Activated CD8-positive, alpha-beta T cell treated with anti-CD3 and anti-CD28 coated beads, Interleukin-2, amount 10 ng/mL, durations not matched to agents 7 days and 5 days (primary cell): ENCODE data around the gene MRPS9. TPM values are rescaled to one million over a fixed set of nuclear protein-coding genes. Genes with fewer than 3 reads are reported as not detected.
A peak's percentile ranks its signal among the peaks of the same experiment; 100 is the strongest.

Experiments
- ATAC-seq: fragments of 150-1000 bp; cut with Tn5 transposase; one replicate; pipeline ENCODE4 v1.10.0; 2021; ENCODE audit warnings: moderate library complexity
- CTCF ChIA-PET: fragments of 350-600 bp; sonication (Branson Sonifier 250); formaldehyde crosslinking; loops from one replicate; lab custom pipeline; 2021; ENCODE audit warnings: antibody characterized with exemption; lab: Charles Lee
- POLR2A ChIA-PET: fragments of 350-600 bp; sonication (Branson Sonifier 250); formaldehyde crosslinking; loops from one replicate; lab custom pipeline; 2021; ENCODE audit warnings: antibody characterized with exemption; lab: Charles Lee
- DNase-seq: peaks from one replicate; pipeline ENCODE4 v3.0.0-alpha.2; 2020
- H3K27ac Mint-ChIP-seq: one replicate; pipeline ENCODE4 v1.8.0; 2021; ENCODE audit warnings: mild to moderate bottlenecking, mixed read lengths
- H3K27me3 Mint-ChIP-seq: one replicate; pipeline ENCODE4 v1.8.0; 2021; ENCODE audit warnings: low read depth, mixed read lengths
- H3K36me3 Mint-ChIP-seq: one replicate; pipeline ENCODE4 v1.8.0; 2021; ENCODE audit warnings: low read depth, mixed read lengths
- H3K4me1 Mint-ChIP-seq: one replicate; pipeline ENCODE4 v1.8.0; 2021; ENCODE audit warnings: low read depth, mixed read lengths
- H3K4me3 Mint-ChIP-seq: one replicate; pipeline ENCODE4 v1.8.0; 2021; ENCODE audit warnings: mild to moderate bottlenecking, mixed read lengths
- H3K9me3 Mint-ChIP-seq: one replicate; pipeline ENCODE4 v1.8.0; 2022; ENCODE audit warnings: mixed read lengths; ENCODE audit not compliant: insufficient read depth
- total RNA-seq, 2 experiments: library from RNA; stranded (reverse); gene quantifications; one replicate each; pipeline ENCODE4 v1.2.3, GENCODE V29; 2021

MRPS9 gene
- total RNA-seq, 2 experiments from 2014 or later: 24.9 to 25.2 TPM

- Mint-ChIP-seq H3K27ac (no peak overlapping the region), H3K4me3 (no peak overlapping the region), H3K36me3 (peaks cover 18% of the 10 kb centered on the region), H3K9me3 (no peaks in the 10 kb centered on the region), H3K4me1 (no peaks in the 10 kb centered on the region), H3K27me3 (no peaks in the 10 kb centered on the region)
- ChIA-PET POLR2A (interaction anchor here (0.6 kb wide), 1 partner anchor 59 kb away, joined by 3 read pairs; no protein-coding TSS in a partner anchor), CTCF (no interaction called here)
- ATAC-seq (no peak), DNase-seq (no peak)
Observed at GRCh38 chr2:105057005-105057404, 19.1 kb downstream of the MRPS9 start.

GRCh38 chr2:105061560-105061959 lies 23.7 kb downstream of the MRPS9 start:
- ChIA-PET POLR2A (no interaction called here), CTCF (no interaction called here)
- ATAC-seq: no peak

DNA sequence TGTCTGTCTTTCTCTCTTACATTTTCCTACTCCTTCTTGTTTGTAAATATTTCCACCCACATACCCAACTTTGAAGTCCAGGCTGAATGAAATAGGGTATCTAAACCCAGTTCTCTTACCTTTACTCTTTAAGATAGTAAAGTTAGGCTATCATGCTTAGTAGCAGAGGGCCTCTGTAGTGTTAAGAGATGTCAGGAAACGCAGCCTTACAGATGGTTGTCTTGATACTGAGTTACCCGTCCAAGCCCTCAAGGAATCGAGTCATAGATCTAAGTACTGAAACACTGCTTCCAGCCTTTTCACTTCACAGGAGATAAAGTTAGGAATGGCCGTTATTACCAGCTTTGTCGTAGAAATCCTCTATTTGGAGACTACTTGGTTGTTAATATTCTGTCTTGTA lies 24.3 kb downstream of the MRPS9 start:
- no peaks in the 10 kb centered on the region for H3K9me3 Mint-ChIP-seq
- peaks cover 10% of the 10 kb centered on the region for H3K36me3 Mint-ChIP-seq
- no peak overlapping the region for H3K4me3 Mint-ChIP-seq
- no peak for ATAC-seq
- ChIA-PET POLR2A (no interaction called here), CTCF (no interaction called here)
- no peaks in the 10 kb centered on the region for H3K4me1 Mint-ChIP-seq
- DNase-seq: no peak
- no peak overlapping the region for H3K27ac Mint-ChIP-seq
- H3K27me3 Mint-ChIP-seq: no peaks in the 10 kb centered on the region

More at GRCh38 chr2:105061560-105061959, 23.7 kb downstream of the MRPS9 start:
- Mint-ChIP-seq H3K27ac (no peak overlapping the region), H3K4me3 (no peak overlapping the region), H3K9me3 (no peaks in the 10 kb centered on the region), H3K27me3 (no peaks in the 10 kb centered on the region), H3K36me3 (peaks cover 10% of the 10 kb centered on the region), H3K4me1 (no peaks in the 10 kb centered on the region)
- DNase-seq: no peak

GRCh38 chr2:105068387-105068786 lies 30.5 kb downstream of the MRPS9 start:
- POLR2A ChIA-PET: no interaction called here
- DNase-seq (no peak), ATAC-seq (no peak)
- Mint-ChIP-seq H3K4me3 (no peak overlapping the region), H3K9me3 (no peaks in the 10 kb centered on the region), H3K27ac (no peak overlapping the region), H3K27me3 (no peaks in the 10 kb centered on the region), H3K36me3 (peaks cover 1% of the 10 kb centered on the region), H3K4me1 (peaks cover 13% of the 10 kb centered on the region)
- CTCF ChIA-PET: no interaction called here

DNA sequence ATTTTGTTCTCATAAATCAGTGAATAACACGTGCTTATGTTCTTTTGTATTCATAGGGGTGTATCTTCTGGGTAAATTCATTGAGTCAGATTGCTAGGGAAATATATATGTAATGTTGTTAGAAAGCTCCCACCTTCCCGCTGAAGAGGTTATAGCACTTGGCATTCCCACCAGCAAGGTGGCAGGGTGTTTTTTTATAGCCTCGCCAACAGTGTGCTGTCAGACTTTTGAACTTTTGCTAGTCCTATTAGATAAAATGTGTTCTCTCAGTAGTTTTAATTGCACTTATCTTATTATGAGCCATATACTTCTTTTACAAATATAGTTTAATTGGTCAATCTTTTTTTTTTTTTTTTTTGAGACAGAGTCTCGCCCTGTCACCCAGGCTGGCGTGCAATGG lies 31.0 kb downstream of the MRPS9 start:
- ChIA-PET CTCF (interaction anchor here (1.2 kb wide), 1 partner anchor 31 kb away, joined by 3 read pairs; the partner anchor contains the start of gene MRPS9), POLR2A (no interaction called here)
- Mint-ChIP-seq H3K27me3 (no peaks in the 10 kb centered on the region), H3K27ac (no peak overlapping the region), H3K4me3 (no peak overlapping the region), H3K36me3 (peaks cover 4% of the 10 kb centered on the region), H3K4me1 (peaks cover 13% of the 10 kb centered on the region), H3K9me3 (no peaks in the 10 kb centered on the region)
- no peak for ATAC-seq
- DNase-seq: no peak

DNA sequence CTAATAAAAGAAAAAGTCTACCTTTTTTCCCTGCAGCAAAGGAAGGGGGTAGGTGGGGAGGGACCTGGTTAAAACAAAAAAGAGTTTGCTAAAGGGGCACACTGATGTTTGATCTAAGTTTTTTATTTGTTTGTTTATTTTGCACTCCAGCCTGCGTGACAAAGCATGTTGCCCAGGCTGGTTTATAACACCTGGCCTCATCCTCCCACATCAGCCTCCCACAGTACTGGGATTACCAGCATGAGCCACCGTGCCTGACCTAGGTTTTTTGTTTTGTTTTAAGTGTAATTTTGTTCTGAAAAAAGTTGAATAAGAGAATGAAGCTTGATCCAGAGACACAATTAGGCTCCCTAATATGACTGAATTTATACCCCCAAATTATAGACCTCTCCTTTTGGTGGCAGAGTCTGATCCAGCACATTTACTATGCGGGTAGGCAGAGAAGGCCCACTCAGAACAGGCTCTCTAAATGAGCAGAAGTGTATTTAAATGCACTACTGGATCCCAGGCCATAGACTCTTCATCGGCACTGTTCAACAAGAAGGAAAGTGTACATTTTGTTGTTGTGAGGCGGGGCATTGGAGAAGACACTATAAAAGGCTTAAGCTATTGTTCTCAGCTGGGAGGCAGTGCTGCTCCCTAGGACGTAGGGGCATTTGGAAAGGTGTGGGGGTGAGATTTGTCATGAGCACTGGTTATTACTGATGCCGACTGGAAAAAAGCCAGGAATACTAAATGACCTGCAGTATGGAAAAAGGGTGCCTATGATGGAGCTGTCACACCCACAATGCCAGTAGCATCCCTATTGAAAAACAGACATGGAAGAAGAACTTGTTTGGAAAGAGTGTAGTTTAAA lies 32.4 kb downstream of the MRPS9 start:
- no peak overlapping the region for H3K27ac Mint-ChIP-seq
- ATAC-seq (no peak), DNase-seq (no peak)
- H3K36me3 Mint-ChIP-seq: peaks cover 7% of the 10 kb centered on the region
- H3K27me3 Mint-ChIP-seq: no peaks in the 10 kb centered on the region
- POLR2A ChIA-PET: no interaction called here
- peaks cover 20% of the 10 kb centered on the region for H3K4me1 Mint-ChIP-seq
- CTCF ChIA-PET: interaction anchor here (0.6 to 1.2 kb wide), 2 partner anchors 28 to 32 kb away, joined by 3 read pairs; partner anchors contain the start of gene MRPS9
- H3K9me3 Mint-ChIP-seq: no peaks in the 10 kb centered on the region
- no peak overlapping the region for H3K4me3 Mint-ChIP-seq

DNA sequence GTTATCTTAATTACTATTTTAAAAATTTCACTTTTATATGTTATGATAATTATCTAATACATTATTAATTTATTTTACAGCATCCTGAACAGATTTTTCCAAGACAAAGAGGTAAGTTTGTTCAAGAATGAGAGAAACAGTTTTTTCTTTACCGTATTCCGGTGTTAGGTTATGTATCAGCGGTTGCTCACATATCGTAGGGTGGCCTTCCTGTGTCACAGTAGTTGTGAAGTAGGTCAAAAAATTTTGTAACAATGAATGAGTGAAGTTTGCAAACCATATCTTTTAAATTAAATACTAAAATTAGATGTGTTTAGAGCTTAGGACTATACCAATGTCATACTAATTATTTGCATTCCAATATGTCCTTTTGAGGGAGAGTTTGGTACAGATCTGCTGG lies 33.5 kb downstream of the MRPS9 start:
- no peaks in the 10 kb centered on the region for H3K9me3 Mint-ChIP-seq
- ChIA-PET POLR2A (no interaction called here), CTCF (interaction anchor here (1.6 kb wide), 1 partner anchor 43 kb away, joined by 6 read pairs; no protein-coding TSS in a partner anchor)
- H3K4me1 Mint-ChIP-seq: peaks cover 21% of the 10 kb centered on the region
- no peaks in the 10 kb centered on the region for H3K27me3 Mint-ChIP-seq
- no peak overlapping the region for H3K27ac Mint-ChIP-seq
- H3K36me3 Mint-ChIP-seq: peaks cover 7% of the 10 kb centered on the region
- DNase-seq (no peak), ATAC-seq (no peak)
- no peak overlapping the region for H3K4me3 Mint-ChIP-seq

- no peak overlapping the region for H3K27ac Mint-ChIP-seq
- H3K4me1 Mint-ChIP-seq: peaks cover 21% of the 10 kb centered on the region
- H3K4me3 Mint-ChIP-seq: no peak overlapping the region
- ATAC-seq: peak; percentile 78
- peak; percentile 62 for DNase-seq
- no peaks in the 10 kb centered on the region for H3K9me3 Mint-ChIP-seq
- POLR2A ChIA-PET: no interaction called here
- CTCF ChIA-PET: interaction anchor here (1.6 kb wide), 1 partner anchor 43 kb away, joined by 6 read pairs; no protein-coding TSS in a partner anchor
- peaks cover 7% of the 10 kb centered on the region for H3K36me3 Mint-ChIP-seq
- no peaks in the 10 kb centered on the region for H3K27me3 Mint-ChIP-seq
Observed at GRCh38 chr2:105072039-105072438, 34.2 kb downstream of the MRPS9 start.

GRCh38 chr2:105073591-105073990 lies 35.7 kb downstream of the MRPS9 start:
- Mint-ChIP-seq H3K27ac (no peak overlapping the region), H3K4me1 (peaks cover 21% of the 10 kb centered on the region), H3K36me3 (peaks cover 7% of the 10 kb centered on the region), H3K27me3 (no peaks in the 10 kb centered on the region), H3K4me3 (no peak overlapping the region), H3K9me3 (no peaks in the 10 kb centered on the region)
- CTCF ChIA-PET: no interaction called here
- POLR2A ChIA-PET: no interaction called here
- ATAC-seq: no peak
- DNase-seq: no peak

DNA sequence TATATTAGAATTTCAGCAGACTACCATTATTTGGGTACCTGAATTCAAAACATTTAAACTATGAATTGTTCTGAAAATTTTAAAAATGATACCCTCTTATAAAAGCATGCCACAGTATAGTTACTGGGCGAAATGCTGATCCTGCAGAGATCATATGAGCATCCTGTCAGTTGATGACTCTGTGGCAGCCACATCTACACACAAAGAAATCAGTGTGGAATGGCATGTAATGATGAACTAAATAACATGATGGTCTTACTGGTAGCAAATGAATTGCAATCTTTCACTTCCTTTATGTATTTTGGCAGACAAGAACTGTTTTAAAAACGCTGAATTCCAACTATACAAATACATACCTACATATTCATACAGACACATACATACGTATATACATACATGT lies 38.3 kb downstream of the MRPS9 start:
- DNase-seq (no peak), ATAC-seq (no peak)
- H3K27ac Mint-ChIP-seq: no peak overlapping the region
- no peaks in the 10 kb centered on the region for H3K9me3 Mint-ChIP-seq
- CTCF ChIA-PET: no interaction called here
- no peaks in the 10 kb centered on the region for H3K27me3 Mint-ChIP-seq
- POLR2A ChIA-PET: no interaction called here
- H3K4me3 Mint-ChIP-seq: no peak overlapping the region
- peaks cover 8% of the 10 kb centered on the region for H3K36me3 Mint-ChIP-seq
- H3K4me1 Mint-ChIP-seq: peaks cover 21% of the 10 kb centered on the region

DNA sequence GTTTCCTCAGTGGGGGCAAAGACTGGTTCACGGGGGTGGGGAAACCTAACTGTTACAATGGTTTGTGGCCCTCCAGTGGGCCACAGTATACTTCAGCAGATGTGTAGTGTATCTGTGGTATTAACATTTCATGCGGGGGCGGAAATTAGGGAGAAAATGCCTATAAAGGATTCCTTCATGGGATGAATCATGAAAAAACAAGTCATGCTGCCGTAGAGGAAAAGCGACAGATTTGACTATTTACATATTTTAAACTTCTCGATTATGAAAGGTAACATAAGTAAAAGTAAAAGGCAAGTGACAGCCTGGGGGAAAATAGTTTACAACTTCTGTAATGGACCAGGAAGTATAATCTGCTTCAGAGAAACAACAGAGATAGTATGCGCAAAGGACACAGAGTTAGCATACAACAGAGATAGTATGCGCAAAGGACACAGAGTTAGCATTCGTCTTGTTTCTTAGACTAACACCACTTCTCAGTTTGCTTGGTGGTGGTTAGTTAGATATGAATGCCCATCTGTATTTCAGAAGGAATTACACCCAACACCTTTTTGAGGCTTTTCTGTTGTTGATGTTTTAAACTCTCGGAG lies 41.1 kb downstream of the MRPS9 start:
- DNase-seq: no peak
- peaks cover 8% of the 10 kb centered on the region for H3K4me1 Mint-ChIP-seq
- no peaks in the 10 kb centered on the region for H3K27me3 Mint-ChIP-seq
- H3K9me3 Mint-ChIP-seq: no peaks in the 10 kb centered on the region
- no peak overlapping the region for H3K4me3 Mint-ChIP-seq
- ATAC-seq: no peak
- H3K27ac Mint-ChIP-seq: no peak overlapping the region
- POLR2A ChIA-PET: no interaction called here
- H3K36me3 Mint-ChIP-seq: peaks cover 4% of the 10 kb centered on the region
- CTCF ChIA-PET: no interaction called here

DNA sequence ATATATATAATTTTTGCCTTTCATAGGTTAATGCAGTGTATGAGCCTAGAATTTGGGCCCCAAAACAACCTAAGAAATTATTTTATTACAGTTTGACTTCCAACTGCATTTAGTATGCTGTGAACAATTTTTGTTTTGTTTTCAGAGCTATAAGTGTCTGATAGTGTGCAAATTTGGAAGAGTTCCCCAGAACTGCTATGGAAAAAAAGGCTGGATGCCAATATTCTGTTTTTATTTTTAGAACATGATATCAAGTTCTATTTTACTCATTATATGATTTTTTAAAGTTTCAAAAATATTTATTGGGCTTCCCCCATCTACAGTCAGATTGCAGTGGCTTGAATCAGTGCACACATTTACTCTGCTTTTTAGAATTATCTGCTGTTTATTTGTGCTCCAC lies 42.6 kb downstream of the MRPS9 start:
- POLR2A ChIA-PET: no interaction called here
- no peak overlapping the region for H3K27ac Mint-ChIP-seq
- H3K36me3 Mint-ChIP-seq: peaks cover 3% of the 10 kb centered on the region
- H3K9me3 Mint-ChIP-seq: no peaks in the 10 kb centered on the region
- H3K27me3 Mint-ChIP-seq: no peaks in the 10 kb centered on the region
- DNase-seq: no peak
- no peak overlapping the region for H3K4me3 Mint-ChIP-seq
- CTCF ChIA-PET: no interaction called here
- no peaks in the 10 kb centered on the region for H3K4me1 Mint-ChIP-seq
- ATAC-seq: no peak
